ENCODE data around the gene POLR2L.

The POLR2L gene

GRCh38 chr11:794013-794765 is 48.1 kb downstream of the POLR2L start:
- no peak for DNase-seq (ENCODE audit: low read depth)

- DNase-seq (ENCODE audit: low read depth): no peak
Observed at GRCh38 chr11:793556-793955, 48.8 kb downstream of the POLR2L start.

GRCh38 chr11:792873-793272 is 49.5 kb downstream of the POLR2L start:
- DNase-seq (ENCODE audit: low read depth): no peak

- no peak for DNase-seq (ENCODE audit: low read depth)
Observed at GRCh38 chr11:792535-792821, 49.9 kb downstream of the POLR2L start.

- DNase-seq (ENCODE audit: low read depth): no peak
Observed at GRCh38 chr11:791658-792534, 50.4 kb downstream of the POLR2L start.

- DNase-seq (ENCODE audit: low read depth): no peak
Observed at GRCh38 chr11:790721-791564, 51.4 kb downstream of the POLR2L start.

- no peak for DNase-seq (ENCODE audit: low read depth)
Observed at GRCh38 chr11:789943-790342, 52.4 kb downstream of the POLR2L start, which contains the start of gene CEND1. CEND1 (minus strand) TSS chr11:790090; CDS start chr11:788576, 1,514 bp downstream.
